ENCODE data around the gene TMEM26. TPM values are rescaled to one million over a fixed set of nuclear protein-coding genes. Genes with fewer than 3 reads are reported as not detected.
A peak's percentile ranks its signal among the peaks of the same experiment; 100 is the strongest.

TMEM26 gene
- total RNA-seq, 1 donor from 2014 or later = 3.4 TPM

DNA sequence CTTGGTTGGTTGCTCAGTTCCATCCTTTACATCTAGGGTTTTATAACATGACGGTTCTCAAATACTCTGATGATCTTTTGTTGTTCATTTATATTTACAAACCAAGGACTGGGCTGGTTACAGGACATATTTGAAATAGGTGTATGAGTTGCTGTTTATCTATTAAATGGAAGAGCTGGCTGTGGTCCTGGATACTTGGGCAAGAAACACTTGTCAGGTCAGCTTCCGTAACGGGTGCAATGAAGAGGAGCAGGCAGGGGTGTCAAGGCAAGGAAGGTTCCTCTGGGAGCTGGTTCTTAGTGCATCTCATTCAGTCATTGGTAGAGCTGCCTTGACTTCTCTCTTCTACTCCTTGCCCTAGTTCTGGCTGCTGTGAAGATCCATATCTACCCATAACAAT lies 4.8 kb upstream of the TMEM26 start:
- H3K4me3 Mint-ChIP-seq = no peak overlapping the region
- H3K27ac Mint-ChIP-seq = no peak overlapping the region
- H3K36me3 Mint-ChIP-seq = no peaks in the 10 kb centered on the region
- no peak for DNase-seq (ENCODE audit: low spot score in 2 of 2, unreplicated experiment in 2 of 2)
- TF ChIP-seq, protein P1, sequence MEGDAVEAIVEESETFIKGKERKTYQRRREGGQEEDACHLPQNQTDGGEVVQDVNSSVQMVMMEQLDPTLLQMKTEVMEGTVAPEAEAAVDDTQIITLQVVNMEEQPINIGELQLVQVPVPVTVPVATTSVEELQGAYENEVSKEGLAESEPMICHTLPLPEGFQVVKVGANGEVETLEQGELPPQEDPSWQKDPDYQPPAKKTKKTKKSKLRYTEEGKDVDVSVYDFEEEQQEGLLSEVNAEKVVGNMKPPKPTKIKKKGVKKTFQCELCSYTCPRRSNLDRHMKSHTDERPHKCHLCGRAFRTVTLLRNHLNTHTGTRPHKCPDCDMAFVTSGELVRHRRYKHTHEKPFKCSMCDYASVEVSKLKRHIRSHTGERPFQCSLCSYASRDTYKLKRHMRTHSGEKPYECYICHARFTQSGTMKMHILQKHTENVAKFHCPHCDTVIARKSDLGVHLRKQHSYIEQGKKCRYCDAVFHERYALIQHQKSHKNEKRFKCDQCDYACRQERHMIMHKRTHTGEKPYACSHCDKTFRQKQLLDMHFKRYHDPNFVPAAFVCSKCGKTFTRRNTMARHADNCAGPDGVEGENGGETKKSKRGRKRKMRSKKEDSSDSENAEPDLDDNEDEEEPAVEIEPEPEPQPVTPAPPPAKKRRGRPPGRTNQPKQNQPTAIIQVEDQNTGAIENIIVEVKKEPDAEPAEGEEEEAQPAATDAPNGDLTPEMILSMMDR (IDR thresholded peaks at IDR 0.05; ENCODE audit: unreplicated experiment) = no peak
- H3K4me1 Mint-ChIP-seq = peaks cover 20% of the 10 kb centered on the region
- peaks cover 45% of the 10 kb centered on the region for H3K27me3 Mint-ChIP-seq (ENCODE audit: low read depth)
- peaks cover 8% of the 10 kb centered on the region for H3K9me3 Mint-ChIP-seq

DNA sequence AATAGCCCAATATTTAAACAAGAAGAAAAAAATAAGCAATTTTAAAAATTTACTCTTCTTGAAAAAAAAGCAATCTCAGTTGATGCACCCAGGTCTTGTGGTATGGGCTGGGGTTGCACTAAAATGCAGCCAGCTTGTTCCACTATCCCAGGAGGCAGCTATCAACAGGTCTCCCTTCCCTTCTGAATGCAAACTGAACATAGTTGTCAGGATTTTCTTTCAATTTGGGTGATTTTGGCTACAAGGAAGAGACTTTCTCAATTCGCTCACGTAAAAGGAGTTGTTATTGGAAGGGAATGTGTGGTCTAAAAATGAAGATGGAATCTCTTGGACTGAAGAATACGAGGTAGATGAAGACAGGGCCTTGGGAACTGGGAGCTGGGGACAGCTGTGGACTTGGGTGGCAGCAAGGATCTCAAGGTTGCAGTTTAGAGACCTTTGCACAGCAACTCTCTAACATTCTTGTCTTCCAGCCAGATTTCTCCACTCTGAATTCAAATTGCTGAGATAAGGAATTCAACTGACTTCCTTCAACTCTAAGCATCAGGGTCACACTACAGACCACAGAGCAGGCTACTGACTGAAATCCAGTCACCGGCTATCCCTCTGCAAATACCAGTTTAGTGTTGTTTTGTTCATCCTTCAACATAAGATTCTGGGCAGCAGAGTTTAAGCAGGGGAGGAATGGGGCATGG lies 3.1 kb upstream of the TMEM26 start:
- Mint-ChIP-seq H3K36me3 (no peaks in the 10 kb centered on the region), H3K27me3 (ENCODE audit: low read depth) (peaks cover 63% of the 10 kb centered on the region), H3K4me1 (peaks cover 26% of the 10 kb centered on the region), H3K9me3 (peaks cover 7% of the 10 kb centered on the region), H3K27ac (peak overlapping the region; percentile 72), H3K4me3 (no peak overlapping the region)
- TF ChIP-seq, protein P1 (IDR thresholded peaks at IDR 0.05; ENCODE audit: unreplicated experiment) = no peak
- no peak for DNase-seq (ENCODE audit: low spot score in 2 of 2, unreplicated experiment in 2 of 2)

DNA sequence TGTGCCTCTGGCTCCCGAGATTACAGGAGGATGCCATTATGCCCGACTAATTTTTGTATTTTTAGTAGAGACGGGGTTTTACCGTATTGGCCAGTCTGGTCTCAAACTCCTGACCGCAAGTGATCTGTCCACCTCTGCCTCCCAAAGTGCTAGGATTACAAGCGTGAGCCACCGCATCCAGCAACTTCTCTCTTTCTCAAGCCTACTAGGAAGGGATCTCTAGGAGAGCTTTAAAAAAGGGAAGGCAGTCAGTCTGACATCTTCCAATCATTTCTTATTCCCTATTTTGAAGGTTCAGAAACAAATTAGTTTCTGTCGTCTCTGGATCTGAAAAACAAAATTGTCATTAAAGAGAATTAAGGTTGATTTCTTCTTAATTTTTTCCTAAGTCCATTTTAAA lies 2.5 kb upstream of the TMEM26 start:
- Mint-ChIP-seq H3K27me3 (ENCODE audit: low read depth) (peaks cover 67% of the 10 kb centered on the region), H3K4me1 (peaks cover 26% of the 10 kb centered on the region), H3K27ac (no peak overlapping the region)

DNA sequence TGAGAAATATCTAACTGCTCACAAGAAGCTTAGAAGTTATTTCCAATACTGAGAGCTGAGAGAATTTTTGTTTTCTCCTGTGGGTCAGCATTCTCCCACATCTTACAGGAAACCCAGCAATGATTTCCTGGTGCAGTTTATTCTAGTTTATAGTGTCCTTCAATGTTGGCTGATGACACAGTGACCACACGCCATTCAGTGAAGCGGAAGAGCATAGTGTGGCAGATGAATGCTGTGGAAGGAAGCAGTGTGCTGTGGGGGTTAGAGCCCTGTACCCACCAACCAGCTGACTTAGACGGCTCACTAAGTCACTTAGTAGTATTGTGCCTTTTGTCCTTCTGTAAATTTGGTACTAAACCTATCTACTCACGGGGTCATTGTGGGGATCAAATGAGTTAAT lies 1.4 kb upstream of the TMEM26 start:
- Mint-ChIP-seq H3K4me3 (no peak overlapping the region), H3K9me3 (no peaks in the 10 kb centered on the region), H3K27me3 (ENCODE audit: low read depth) (peaks cover 73% of the 10 kb centered on the region), H3K36me3 (no peaks in the 10 kb centered on the region), H3K4me1 (peaks cover 26% of the 10 kb centered on the region), H3K27ac (no peak overlapping the region)
- TF ChIP-seq, protein P1 (IDR thresholded peaks at IDR 0.05; ENCODE audit: unreplicated experiment) = no peak
- no peak for DNase-seq (ENCODE audit: low spot score in 2 of 2, unreplicated experiment in 2 of 2)

More for the DNA sequence above, 2.5 kb upstream of the TMEM26 start:
- Mint-ChIP-seq H3K4me3 (no peak overlapping the region), H3K36me3 (no peaks in the 10 kb centered on the region), H3K9me3 (peaks cover under 1% of the 10 kb centered on the region)
- DNase-seq (ENCODE audit: low spot score in 2 of 2, unreplicated experiment in 2 of 2) = no peak
- TF ChIP-seq, protein P1 (IDR thresholded peaks at IDR 0.05; ENCODE audit: unreplicated experiment) = no peak

DNA sequence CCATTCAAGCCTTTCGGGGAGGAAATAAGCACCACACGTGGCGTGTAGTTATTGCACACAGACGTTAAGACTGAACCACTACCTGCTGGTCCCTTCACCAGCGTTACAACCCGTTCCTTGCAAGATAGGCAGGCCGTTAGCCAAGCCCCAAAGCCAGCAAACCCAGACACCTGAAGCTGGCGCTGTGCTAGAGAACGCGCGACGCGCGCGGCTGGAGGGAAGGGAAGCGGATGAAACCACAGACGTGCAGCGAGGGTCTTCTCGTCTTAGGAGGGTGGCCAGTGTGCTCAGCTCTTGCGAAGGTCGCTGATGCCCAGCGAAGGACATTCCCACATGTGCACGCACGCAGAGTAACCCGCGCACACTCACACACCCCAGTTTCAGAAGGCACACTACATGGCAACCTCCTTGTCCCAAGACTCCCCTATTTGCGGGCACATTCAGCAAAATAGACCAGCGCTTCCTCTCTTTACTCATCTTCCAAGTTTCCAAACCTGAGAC lies 980 bp downstream of the TMEM26 start:
- Mint-ChIP-seq H3K27ac (no peak overlapping the region), H3K27me3 (ENCODE audit: low read depth) (peaks cover 63% of the 10 kb centered on the region), H3K9me3 (no peaks in the 10 kb centered on the region), H3K4me1 (peaks cover 33% of the 10 kb centered on the region), H3K36me3 (no peaks in the 10 kb centered on the region), H3K4me3 (peak overlapping the region; percentile 82)
- DNase-seq (ENCODE audit: low spot score in 2 of 2, unreplicated experiment in 2 of 2) = peak; percentile 32 to 59
- TF ChIP-seq, protein P1 (IDR thresholded peaks at IDR 0.05; ENCODE audit: unreplicated experiment) = no peak

Data from mesothelial cell of epicardium (in vitro differentiated cells).